Activated CD8-positive, alpha-beta memory T cell treated with anti-CD3 and anti-CD28 coated beads for 36 hours (primary cell): ENCODE results near the gene LARGE1. TPM values are rescaled to one million over a fixed set of nuclear protein-coding genes. Genes with fewer than 3 reads are reported as not detected.
"Not testable (repeated sequence)": the region's sequence is repeated elsewhere in the genome, so short reads cannot be mapped to it uniquely, and the experiment has no call there.

ENCODE experiments used
- CTCF ChIA-PET: fragments of 350-600 bp; sonication (Branson Sonifier 250); formaldehyde crosslinking; loops from one replicate; lab custom pipeline; 2021; ENCODE audit warnings: antibody characterized with exemption; lab: Charles Lee
- POLR2A ChIA-PET: fragments of 350-600 bp; sonication (Branson Sonifier 250); formaldehyde crosslinking; loops from one replicate; lab custom pipeline; 2021; ENCODE audit warnings: antibody characterized with exemption; lab: Charles Lee
- total RNA-seq, 2 experiments: library from RNA; stranded (reverse); gene quantifications; one replicate each; pipeline ENCODE4 v1.2.3, GENCODE V29; 2021

The LARGE1 gene
- total RNA-seq, 2 experiments from 2014 or later: 0.17 to 0.38 TPM

- POLR2A ChIA-PET: no interaction called here
Observed at GRCh38 chr22:33492210-33492651, 428.0 kb downstream of the LARGE1 start.

GRCh38 chr22:33487041-33487716 is 433.1 kb downstream of the LARGE1 start:
- ChIA-PET POLR2A (no interaction called here), CTCF (no interaction called here)

More at GRCh38 chr22:33492210-33492651, 428.0 kb downstream of the LARGE1 start:
- CTCF ChIA-PET: no interaction called here

GRCh38 chr22:33481550-33481949 is 438.7 kb downstream of the LARGE1 start:
- ChIA-PET CTCF (no interaction called here), POLR2A (no interaction called here)

GRCh38 chr22:33477120-33478111 is 442.9 kb downstream of the LARGE1 start:
- CTCF ChIA-PET: no interaction called here
- POLR2A ChIA-PET: no interaction called here

- ChIA-PET POLR2A (no interaction called here), CTCF (no interaction called here)
Observed at GRCh38 chr22:33476716-33477115, 443.6 kb downstream of the LARGE1 start.

GRCh38 chr22:33476206-33476605 is 444.1 kb downstream of the LARGE1 start:
- ChIA-PET CTCF (no interaction called here), POLR2A (no interaction called here)

- CTCF ChIA-PET: no interaction called here
- POLR2A ChIA-PET: no interaction called here
Observed at GRCh38 chr22:33474587-33474986, 445.7 kb downstream of the LARGE1 start.

- POLR2A ChIA-PET: no interaction called here
- CTCF ChIA-PET: no interaction called here
Observed at GRCh38 chr22:33472462-33473344, 447.6 kb downstream of the LARGE1 start.

GRCh38 chr22:33470456-33470855 is 449.8 kb downstream of the LARGE1 start:
- CTCF ChIA-PET: no interaction called here

GRCh38 chr22:33467620-33468095 is 452.6 kb downstream of the LARGE1 start:
- CTCF ChIA-PET: no interaction called here
- POLR2A ChIA-PET: no interaction called here

More at GRCh38 chr22:33470456-33470855, 449.8 kb downstream of the LARGE1 start:
- POLR2A ChIA-PET: no interaction called here

GRCh38 chr22:33467080-33467479 is 453.2 kb downstream of the LARGE1 start:
- CTCF ChIA-PET: no interaction called here
- POLR2A ChIA-PET: no interaction called here

GRCh38 chr22:33465554-33465953 is 454.7 kb downstream of the LARGE1 start:
- ChIA-PET POLR2A (no interaction called here), CTCF (interaction anchor here (0.6 kb wide), 1 partner anchor 19 kb away, joined by 3 read pairs; no protein-coding TSS in a partner anchor)

GRCh38 chr22:33464698-33465097 is 455.6 kb downstream of the LARGE1 start:
- CTCF ChIA-PET: no interaction called here
- POLR2A ChIA-PET: no interaction called here

GRCh38 chr22:33461698-33462434 is 458.4 kb downstream of the LARGE1 start:
- ChIA-PET POLR2A (no interaction called here), CTCF (no interaction called here)

- POLR2A ChIA-PET, CTCF ChIA-PET: not testable (repeated sequence)
Observed at GRCh38 chr22:33461245-33461644, 459.0 kb downstream of the LARGE1 start.

- ChIA-PET CTCF (no interaction called here), POLR2A (interaction anchor here (0.5 kb wide), 1 partner anchor 295 kb away, joined by 5 read pairs; no protein-coding TSS in a partner anchor)
Observed at GRCh38 chr22:33459137-33459536, 461.1 kb downstream of the LARGE1 start.

- POLR2A ChIA-PET: no interaction called here
Observed at GRCh38 chr22:33456511-33456910, 463.8 kb downstream of the LARGE1 start.

GRCh38 chr22:33455036-33455435 is 465.2 kb downstream of the LARGE1 start:
- CTCF ChIA-PET: no interaction called here
- POLR2A ChIA-PET: no interaction called here

More at GRCh38 chr22:33456511-33456910, 463.8 kb downstream of the LARGE1 start:
- CTCF ChIA-PET: no interaction called here
